Stimulated activated CD4-positive, alpha-beta T cell treated with anti-CD3 and anti-CD28 coated beads, Interleukin-4, amount 100 ng/mL, for 4 hours (primary cell): ENCODE results near the gene SNAPC2.
A peak's percentile ranks its signal among the peaks of the same experiment; 100 is the strongest.
"Not testable (repeated sequence)": the region's sequence is repeated elsewhere in the genome, so short reads cannot be mapped to it uniquely, and the experiment has no call there.

Experiments
- DNase-seq, 2 experiments: peaks; one replicate each; pipeline ENCODE4 v3.0.0-alpha.2; 2020

The SNAPC2 gene

DNA sequence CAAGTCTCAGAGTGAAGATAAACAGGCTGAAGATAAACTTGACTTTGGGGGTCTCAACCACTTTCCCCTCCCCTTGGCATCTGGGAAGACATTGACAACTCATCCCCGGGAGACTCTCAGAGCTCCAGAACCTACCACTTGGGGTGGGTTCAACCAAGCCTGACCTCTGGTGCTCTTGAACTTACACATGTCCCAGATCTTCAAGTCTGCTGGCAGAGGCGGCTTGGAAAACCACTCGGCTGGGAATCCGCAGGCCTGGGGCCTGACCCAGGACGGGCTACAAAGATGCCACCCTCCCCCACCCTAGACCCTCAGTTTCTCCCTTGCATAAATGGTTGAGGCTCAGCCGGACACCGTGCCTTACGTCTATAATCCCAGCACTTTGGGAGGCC lies 31.3 kb upstream of the SNAPC2 start:
- no peak for DNase-seq

DNA sequence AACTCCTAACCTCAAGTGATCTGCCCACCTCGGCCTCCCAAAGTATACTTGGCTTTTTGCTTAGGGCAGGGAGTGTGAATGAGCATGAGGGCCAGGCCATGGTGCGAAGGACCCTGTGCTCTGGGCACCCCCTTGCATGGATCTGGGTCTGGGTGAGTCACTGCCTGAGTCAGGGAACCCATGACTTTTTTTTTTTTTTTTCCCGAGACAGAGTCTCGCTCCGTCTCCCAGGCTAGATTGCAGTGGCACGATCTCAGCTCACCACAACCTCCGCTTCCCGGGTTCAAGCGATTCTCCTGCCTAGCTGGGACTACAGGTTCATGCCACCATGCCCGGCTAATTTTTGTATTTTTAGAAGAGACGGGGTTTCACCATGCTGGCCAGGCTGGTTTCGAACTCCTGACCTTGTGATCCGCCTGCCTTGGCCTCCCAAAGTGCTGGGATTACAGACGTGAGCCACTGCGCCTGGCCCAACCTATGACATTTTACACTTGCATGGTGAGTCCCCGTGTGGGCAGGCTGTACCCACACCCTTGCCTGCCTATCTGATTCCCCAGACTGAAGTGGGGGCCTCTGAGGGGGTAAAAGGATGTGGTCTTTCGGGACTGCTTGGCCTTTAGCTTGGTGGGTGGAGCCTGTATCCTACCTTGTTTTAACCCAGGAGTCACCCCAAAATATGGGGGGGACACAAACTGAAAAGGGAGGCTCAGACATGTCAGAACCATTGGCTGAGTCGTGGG lies 26.6 kb upstream of the SNAPC2 start:
- not testable (repeated sequence) for DNase-seq

- DNase-seq, result no peak
Measured at GRCh38 chr19:7894612-7895309, 25.4 kb upstream of the SNAPC2 start.

DNA sequence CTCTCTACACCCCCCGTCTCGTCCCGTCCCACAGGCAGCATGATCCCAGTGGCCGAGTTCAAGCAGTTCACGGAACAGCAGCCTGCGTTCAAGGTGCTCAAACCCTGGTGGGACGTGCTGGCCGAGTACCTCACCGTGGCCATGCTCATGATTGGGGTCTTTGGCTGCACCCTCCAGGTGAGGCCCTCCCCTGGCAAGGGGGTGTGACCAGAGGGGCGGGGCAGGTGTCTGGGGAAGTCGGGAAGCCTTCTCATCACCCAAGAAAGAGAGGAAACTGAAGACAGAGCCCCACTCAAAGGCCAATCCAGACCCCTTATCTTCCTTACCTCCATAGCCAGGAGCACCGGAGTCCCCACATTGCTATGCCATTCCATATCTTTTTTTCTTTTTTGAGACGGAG lies 24.6 kb upstream of the SNAPC2 start:
- DNase-seq, result no peak

GRCh38 chr19:7897292-7897691 lies 22.8 kb upstream of the SNAPC2 start:
- no peak for DNase-seq

GRCh38 chr19:7898967-7899366 lies 21.2 kb upstream of the SNAPC2 start:
- no peak for DNase-seq

DNA sequence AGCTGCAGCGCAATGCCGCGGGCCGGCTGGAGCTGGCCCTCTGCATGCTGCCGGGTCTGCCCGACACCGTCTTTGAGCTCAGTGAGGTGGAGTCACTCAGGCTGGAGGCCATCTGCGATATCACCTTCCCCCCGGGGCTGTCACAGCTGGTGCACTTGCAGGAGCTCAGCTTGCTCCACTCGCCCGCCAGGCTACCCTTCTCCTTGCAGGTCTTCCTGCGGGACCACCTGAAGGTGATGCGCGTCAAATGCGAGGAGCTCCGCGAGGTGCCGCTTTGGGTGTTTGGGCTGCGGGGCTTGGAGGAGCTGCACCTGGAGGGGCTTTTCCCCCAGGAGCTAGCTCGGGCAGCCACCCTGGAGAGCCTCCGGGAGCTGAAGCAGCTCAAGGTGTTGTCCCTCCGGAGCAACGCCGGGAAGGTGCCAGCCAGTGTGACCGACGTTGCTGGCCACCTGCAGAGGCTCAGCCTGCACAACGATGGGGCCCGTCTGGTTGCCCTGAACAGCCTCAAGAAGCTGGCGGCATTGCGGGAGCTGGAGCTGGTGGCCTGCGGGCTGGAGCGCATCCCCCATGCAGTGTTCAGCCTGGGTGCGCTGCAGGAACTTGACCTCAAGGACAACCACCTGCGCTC lies 20.3 kb upstream of the SNAPC2 start:
- no peak for DNase-seq

GRCh38 chr19:7900401-7900870 lies 19.7 kb upstream of the SNAPC2 start:
- DNase-seq, result no peak

DNA sequence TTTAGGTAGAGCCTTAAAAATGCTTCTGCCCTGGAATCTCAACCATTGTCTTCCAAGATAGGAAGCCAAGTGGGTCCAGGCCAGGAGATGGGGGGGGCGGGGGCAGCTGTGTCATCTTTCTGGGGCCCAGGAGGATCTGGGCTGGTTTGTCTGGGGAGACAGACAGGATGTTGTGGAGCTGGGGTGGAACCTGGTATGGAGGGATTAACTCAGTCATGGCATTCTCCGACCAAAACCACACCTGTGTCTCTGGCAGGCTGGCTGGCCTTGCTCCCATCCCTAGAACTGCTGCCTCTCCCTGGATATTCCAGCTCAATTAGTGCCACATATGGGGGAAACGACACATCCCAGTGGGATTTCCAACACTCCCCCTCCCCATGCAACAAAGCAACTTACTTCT lies 19.2 kb upstream of the SNAPC2 start:
- DNase-seq, result no peak

GRCh38 chr19:7901337-7901736 lies 18.8 kb upstream of the SNAPC2 start:
- no peak for DNase-seq

- DNase-seq, result no peak
Measured at GRCh38 chr19:7902796-7903243, 17.3 kb upstream of the SNAPC2 start.

DNA sequence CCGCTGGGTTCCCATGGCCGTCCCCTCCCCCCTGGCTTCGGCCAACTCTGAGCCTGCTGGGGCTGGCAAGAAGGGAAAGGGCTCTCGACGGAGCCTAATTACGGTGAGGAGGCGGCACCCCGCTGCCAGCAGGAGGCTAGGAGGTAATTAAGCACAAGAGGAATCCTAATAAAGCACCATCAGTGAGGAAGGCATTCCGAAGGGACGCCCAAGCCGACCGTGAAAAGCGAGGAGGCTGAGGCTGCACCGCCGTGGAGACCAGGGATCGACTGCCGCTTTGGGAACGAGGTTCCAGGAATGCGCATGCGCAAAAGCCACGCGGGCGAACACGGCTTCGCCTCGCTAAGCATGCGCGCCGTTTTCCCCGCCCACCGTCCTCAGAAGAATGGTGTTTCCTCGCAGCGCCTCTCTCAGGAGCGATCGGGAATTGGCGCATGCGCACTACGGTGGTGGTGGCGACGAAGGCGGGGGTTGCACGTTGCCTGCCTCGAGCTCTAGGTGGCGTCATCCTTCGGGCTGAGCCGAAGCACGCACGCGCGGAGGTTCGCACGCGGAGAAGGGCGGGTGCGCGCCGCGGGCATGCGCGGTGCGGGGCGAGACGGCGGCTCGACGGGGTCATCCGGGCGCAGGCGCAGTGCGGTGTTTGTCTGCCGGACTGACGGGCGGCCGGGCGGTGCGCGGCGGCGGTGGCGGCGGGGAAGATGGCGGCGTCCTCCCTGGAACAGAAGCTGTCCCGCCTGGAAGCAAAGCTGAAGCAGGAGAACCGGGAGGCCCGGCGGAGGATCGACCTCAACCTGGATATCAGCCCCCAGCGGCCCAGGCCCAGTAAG lies 16.7 kb upstream of the SNAPC2 start, which contains the start of gene MAP2K7:
MAP2K7 (plus strand) TSS at position 634 of the 830 bp plus-strand sequence; CDS start at position 702, 68 bp downstream.
- DNase-seq, result peak; percentile 100

GRCh38 chr19:7904074-7905020 lies 15.8 kb upstream of the SNAPC2 start:
- DNase-seq, result no peak

DNA sequence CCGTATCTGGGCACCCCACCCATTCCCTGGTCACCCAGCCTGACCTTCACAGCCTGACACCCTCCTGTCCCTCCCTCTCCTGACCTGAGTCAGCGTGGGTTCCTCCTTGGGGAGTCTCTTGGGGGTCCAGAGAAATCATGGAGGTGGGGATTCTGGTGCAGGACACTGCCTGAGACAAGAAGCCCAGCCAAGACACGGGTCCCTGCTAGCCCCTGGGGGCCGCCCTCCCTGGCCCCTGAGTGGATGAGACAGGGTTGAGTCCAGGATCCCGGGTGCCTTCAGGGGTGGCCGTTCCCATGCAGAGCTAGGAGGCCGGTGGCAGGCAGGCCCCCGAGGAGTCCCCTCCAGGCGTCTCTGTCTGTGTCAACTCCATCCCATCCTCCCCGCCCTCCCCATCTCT lies 14.9 kb upstream of the SNAPC2 start:
- DNase-seq, result no peak

- no peak for DNase-seq
Measured at GRCh38 chr19:7905859-7906258, 14.3 kb upstream of the SNAPC2 start.

- DNase-seq, result no peak
Measured at GRCh38 chr19:7907122-7907521, 13.0 kb upstream of the SNAPC2 start.

GRCh38 chr19:7907544-7907943 lies 12.6 kb upstream of the SNAPC2 start:
- no peak for DNase-seq

GRCh38 chr19:7908078-7908699 lies 11.9 kb upstream of the SNAPC2 start:
- no peak for DNase-seq

- no peak for DNase-seq
Measured at GRCh38 chr19:7908742-7909461, 11.2 kb upstream of the SNAPC2 start.

GRCh38 chr19:7909471-7910067 lies 10.6 kb upstream of the SNAPC2 start:
- DNase-seq, result no peak
